MM.1S (cell line): Measurements from ENCODE around the gene ANGEL1.

ENCODE experiments used
- DNase-seq: peaks from one replicate; pipeline ENCODE4 v3.0.0-alpha.2; 2015
- H2AFZ ChIP-seq: fragments of 300-600 bp; sonication (generic); 2 replicates; pipeline ENCODE4 v1.6.0; 2016; ENCODE audit warnings: antibody characterized with exemption, low read length
- H3F3A ChIP-seq: fragments of 300-600 bp; sonication (generic); 2 replicates; pipeline ENCODE4 v1.6.1; 2016; ENCODE audit warnings: mild to moderate bottlenecking, antibody characterized with exemption, low read length, moderate library complexity, mixed read lengths; ENCODE audit not compliant: insufficient read depth
- H3K27ac ChIP-seq: fragments of 300-600 bp; sonication (generic); 2 replicates; pipeline ENCODE4 v1.5.1; 2016; ENCODE audit warnings: mild to moderate bottlenecking, low read length
- H3K27me3 ChIP-seq: fragments of 300-600 bp; sonication (generic); replicated peaks from 2 replicates; pipeline ENCODE4 v1.6.0; 2016; ENCODE audit warnings: low read length; ENCODE audit not compliant: insufficient read depth
- H3K36me3 ChIP-seq: fragments of 300-600 bp; sonication (generic); replicated peaks from 2 replicates; pipeline ENCODE4 v1.6.1; 2016; ENCODE audit warnings: mild to moderate bottlenecking, low read length, mixed read lengths; ENCODE audit not compliant: insufficient read depth
- H3K4me1 ChIP-seq: fragments of 300-600 bp; sonication (generic); 2 replicates; pipeline ENCODE4 v1.6.1; 2016; ENCODE audit warnings: low read length, mixed read lengths
- H3K4me2 ChIP-seq: fragments of 300-600 bp; sonication (generic); 2 replicates; pipeline ENCODE4 v1.6.0; 2016; ENCODE audit warnings: low read depth, low read length
- H3K4me3 ChIP-seq: fragments of 300-600 bp; sonication (generic); 2 replicates; pipeline ENCODE4 v1.5.1; 2016; ENCODE audit warnings: low read length, mixed read lengths
- H3K79me2 ChIP-seq: fragments of 300-600 bp; sonication (generic); 2 replicates; pipeline ENCODE4 v1.6.1; 2016; ENCODE audit warnings: mixed run types, low read length, mixed read lengths
- H3K9ac ChIP-seq: fragments of 300-600 bp; sonication (generic); 2 replicates; pipeline ENCODE4 v1.6.1; 2016; ENCODE audit warnings: low read length, mixed read lengths
- H3K9me2 ChIP-seq: fragments of 300-600 bp; sonication (generic); replicated peaks from 2 replicates; pipeline ENCODE4 v1.6.1; 2016; ENCODE audit warnings: mild to moderate bottlenecking, low read length, mixed read lengths; ENCODE audit not compliant: insufficient read depth
- H3K9me3 ChIP-seq: fragments of 300-600 bp; sonication (generic); replicated peaks from 2 replicates; pipeline ENCODE4 v1.6.1; 2016; ENCODE audit warnings: mild to moderate bottlenecking, low read length, mixed read lengths; ENCODE audit not compliant: insufficient read depth
- H4K20me1 ChIP-seq: fragments of 300-600 bp; sonication (generic); 2 replicates; pipeline ENCODE4 v1.6.1; 2016; ENCODE audit warnings: mild to moderate bottlenecking, low read length, moderate library complexity, mixed read lengths; ENCODE audit not compliant: insufficient read depth
- CTCF ChIP-seq: fragments of 300-600 bp; sonication (generic); IDR thresholded peaks from 2 replicates; pipeline ENCODE4 v1.5.1; 2016; ENCODE audit warnings: antibody characterized with exemption, low read length, mixed read lengths
- EZH2 ChIP-seq: fragments of 300-600 bp; sonication (generic); optimal IDR thresholded peaks from 2 replicates; pipeline ENCODE3; 2017; ENCODE audit warnings: low read depth, mild to moderate bottlenecking, antibody characterized with exemption, low read length, mixed read lengths
- EZH2phosphoT487 ChIP-seq: fragments of 300-600 bp; sonication (generic); IDR thresholded peaks from 2 replicates; pipeline ENCODE4 v1.6.1; 2018; ENCODE audit warnings: antibody characterized with exemption, low read length

ANGEL1 gene

GRCh38 chr14:76829650-76830421 is 17.2 kb upstream of the ANGEL1 start:
- Histone ChIP-seq H3F3A (no peaks in the 10 kb centered on the region), H3K9me2 (no peaks in the 10 kb centered on the region), H3K36me3 (no peaks in the 10 kb centered on the region), H3K79me2 (no peaks in the 10 kb centered on the region), H3K27me3 (no peaks in the 10 kb centered on the region), H2AFZ (no peak overlapping the region), H3K4me3 (no peak overlapping the region), H3K4me1 (no peaks in the 10 kb centered on the region), H4K20me1 (no peaks in the 10 kb centered on the region), H3K27ac (no peak overlapping the region), H3K9me3 (no peaks in the 10 kb centered on the region), H3K4me2 (no peak overlapping the region), H3K9ac (no peak overlapping the region)
- DNase-seq = no peak
- TF ChIP-seq EZH2 = no peak
- no peak for TF ChIP-seq CTCF
- no peak for TF ChIP-seq EZH2phosphoT487

- no peak overlapping the region for H2AFZ ChIP-seq
- DNase-seq = no peak
Measured at GRCh38 chr14:76829013-76829365, 16.3 kb upstream of the ANGEL1 start.

GRCh38 chr14:76828339-76829012 is 15.8 kb upstream of the ANGEL1 start:
- H3K27ac ChIP-seq = no peak overlapping the region
- no peak overlapping the region for H3K4me3 ChIP-seq
- no peaks in the 10 kb centered on the region for H3K9me3 ChIP-seq
- H4K20me1 ChIP-seq = no peaks in the 10 kb centered on the region
- H3K36me3 ChIP-seq = no peaks in the 10 kb centered on the region
- H3F3A ChIP-seq = no peaks in the 10 kb centered on the region
- no peak overlapping the region for H3K4me2 ChIP-seq
- no peaks in the 10 kb centered on the region for H3K79me2 ChIP-seq
- DNase-seq = no peak
- no peaks in the 10 kb centered on the region for H3K4me1 ChIP-seq
- H2AFZ ChIP-seq = no peak overlapping the region
- H3K9ac ChIP-seq = no peak overlapping the region
- no peaks in the 10 kb centered on the region for H3K27me3 ChIP-seq
- H3K9me2 ChIP-seq = no peaks in the 10 kb centered on the region
- TF ChIP-seq EZH2 (no peak), EZH2phosphoT487 (no peak), CTCF (no peak)

More at GRCh38 chr14:76829013-76829365, 16.3 kb upstream of the ANGEL1 start:
- no peak overlapping the region for H3K27ac ChIP-seq
- H3K9me2 ChIP-seq = no peaks in the 10 kb centered on the region
- H3K4me1 ChIP-seq = no peaks in the 10 kb centered on the region
- H4K20me1 ChIP-seq = no peaks in the 10 kb centered on the region
- no peaks in the 10 kb centered on the region for H3K79me2 ChIP-seq
- H3F3A ChIP-seq = no peaks in the 10 kb centered on the region
- no peaks in the 10 kb centered on the region for H3K9me3 ChIP-seq
- no peak overlapping the region for H3K4me2 ChIP-seq
- H3K9ac ChIP-seq = no peak overlapping the region
- H3K36me3 ChIP-seq = no peaks in the 10 kb centered on the region
- no peaks in the 10 kb centered on the region for H3K27me3 ChIP-seq
- TF ChIP-seq EZH2 (no peak), EZH2phosphoT487 (no peak), CTCF (no peak)
- no peak overlapping the region for H3K4me3 ChIP-seq
